Stimulated activated CD4-positive, alpha-beta T cell treated with anti-CD3 and anti-CD28 coated beads, Interleukin-1b, Interleukin-23, amount 100 ng/mL, for 24 hours (primary cell): ENCODE results near the gene JCAD.
A peak's percentile ranks its signal among the peaks of the same experiment; 100 is the strongest.
"Not testable (repeated sequence)": the region's sequence is repeated elsewhere in the genome, so short reads cannot be mapped to it uniquely, and the experiment has no call there.

Experiments
- DNase-seq, 4 experiments: peaks; one replicate each; pipeline ENCODE4 v3.0.0-alpha.2; 2020; ENCODE audit warnings: low read depth in 4 of 4, low spot score in 1 of 4

JCAD gene

GRCh38 chr10:30059209-30060107, at the start of gene JCAD:
TSS of gene JCAD (minus strand) at chr10:30059586. CDS start at chr10:30047812, 11,774 bp downstream.
- DNase-seq: peak; percentile 12 to 51 (median 36)

- DNase-seq: no peak
Observed at GRCh38 chr10:30106987-30107386, 47.6 kb upstream of the JCAD start.

GRCh38 chr10:30103595-30104320, 44.4 kb upstream of the JCAD start:
- DNase-seq: no peak

- DNase-seq: not testable (repeated sequence)
Observed at GRCh38 chr10:30099706-30100105, 40.3 kb upstream of the JCAD start.

GRCh38 chr10:30099101-30099500, 39.7 kb upstream of the JCAD start:
- no peak for DNase-seq

- DNase-seq: no peak
Observed at GRCh38 chr10:30098629-30099028, 39.2 kb upstream of the JCAD start.

GRCh38 chr10:30096564-30096963, 37.2 kb upstream of the JCAD start:
- DNase-seq: no peak

GRCh38 chr10:30095631-30096422, 36.4 kb upstream of the JCAD start:
- no peak for DNase-seq

- DNase-seq: no peak
Observed at GRCh38 chr10:30094601-30095000, 35.2 kb upstream of the JCAD start.

- no peak for DNase-seq
Observed at GRCh38 chr10:30093303-30093950, 34.0 kb upstream of the JCAD start.

- no peak for DNase-seq
Observed at GRCh38 chr10:30092151-30092790, 32.9 kb upstream of the JCAD start.

- DNase-seq: no peak
Observed at GRCh38 chr10:30091136-30091535, 31.8 kb upstream of the JCAD start.

- no peak for DNase-seq
Observed at GRCh38 chr10:30088178-30088577, 28.8 kb upstream of the JCAD start.

GRCh38 chr10:30083934-30084333, 24.5 kb upstream of the JCAD start:
- no peak for DNase-seq

- DNase-seq: no peak
Observed at GRCh38 chr10:30081182-30081581, 21.8 kb upstream of the JCAD start.

GRCh38 chr10:30080161-30080560, 20.8 kb upstream of the JCAD start:
- no peak for DNase-seq

- no peak for DNase-seq
Observed at GRCh38 chr10:30079408-30079807, 20.0 kb upstream of the JCAD start.

- DNase-seq: no peak
Observed at GRCh38 chr10:30075481-30075880, 16.1 kb upstream of the JCAD start.

GRCh38 chr10:30074933-30075332, 15.5 kb upstream of the JCAD start:
- DNase-seq: no peak

- DNase-seq: no peak
Observed at GRCh38 chr10:30074090-30074489, 14.7 kb upstream of the JCAD start.

- no peak for DNase-seq
Observed at GRCh38 chr10:30073767-30074060, 14.3 kb upstream of the JCAD start.
